IMR-90 (cell line): Measurements from ENCODE around the gene GRN. TPM values are rescaled to one million over a fixed set of nuclear protein-coding genes. Genes with fewer than 3 reads are reported as not detected.

Source experiments
- ATAC-seq: fragments of 200-7000 bp; cut with Tn5 transposase; 2 replicates; pipeline ENCODE4 v1.9.1; 2020; ENCODE audit warnings: low read depth, mild to moderate bottlenecking, moderate library complexity
- BruUV-seq: library from RNA; stranded (reverse); fragments of 400-500 nt; replicated peaks from 2 replicates; lab custom pipeline; 2021; lab: Mats Ljungman, UMichigan
- CTCF ChIA-PET: fragments of 300-600 bp; formaldehyde crosslinking; extraction: SDS; loops from one replicate; lab custom pipeline; 2021; ENCODE audit warnings: antibody characterized with exemption; lab: Yijun Ruan, JAX
- POLR2A ChIA-PET: fragments of 300-600 bp; sonication (Branson Sonifier 250); formaldehyde crosslinking; loops from one replicate; lab custom pipeline; 2022; ENCODE audit warnings: antibody characterized with exemption; ENCODE audit not compliant: unreplicated experiment; lab: Charles Lee
- DNase-seq: peaks from one replicate; pipeline ENCODE4 v3.0.0; 2013
- H2AFZ ChIP-seq: replicated peaks from 2 replicates; pipeline ENCODE3; 2013; ENCODE audit warnings: low read length, mild to moderate bottlenecking; ENCODE audit not compliant: poor library complexity
- H2AK5ac ChIP-seq: 2 replicates; pipeline ENCODE4 v1.6.1; 2013; ENCODE audit warnings: low read depth, low read length, inconsistent platforms
- H2AK9ac ChIP-seq: replicated peaks from 2 replicates; pipeline ENCODE3; 2013; ENCODE audit warnings: mild to moderate bottlenecking, low read depth, low read length, moderate library complexity; ENCODE audit not compliant: poor library complexity
- H2BK120ac ChIP-seq: 2 replicates; pipeline ENCODE4 v1.6.1; 2013; ENCODE audit warnings: low read depth, low read length, inconsistent platforms
- H2BK15ac ChIP-seq: 3 replicates; pipeline ENCODE4 v1.6.1; 2013; ENCODE audit warnings: low read depth, low read length, inconsistent platforms
- H2BK20ac ChIP-seq: 2 replicates; pipeline ENCODE4 v1.6.1; 2013; ENCODE audit warnings: low read depth, mild to moderate bottlenecking, inconsistent platforms, low read length, moderate library complexity
- H2BK5ac ChIP-seq: 2 replicates; pipeline ENCODE4 v1.6.1; 2013; ENCODE audit warnings: mild to moderate bottlenecking, low read depth, low read length, inconsistent platforms; ENCODE audit not compliant: poor library complexity, severe bottlenecking
- H3K14ac ChIP-seq: replicated peaks from 2 replicates; pipeline ENCODE4 v1.6.1; 2013; ENCODE audit warnings: low read depth, low read length, inconsistent platforms
- H3K18ac ChIP-seq: 2 replicates; pipeline ENCODE4 v1.6.1; 2013; ENCODE audit warnings: low read depth, low read length, control low read depth
- H3K23ac ChIP-seq: 2 replicates; pipeline ENCODE4 v1.6.1; 2013; ENCODE audit warnings: low read depth, low read length, inconsistent platforms
- H3K27ac ChIP-seq: 2 replicates; pipeline ENCODE4 v1.5.1; 2013; ENCODE audit warnings: mild to moderate bottlenecking, control low read depth, low read length; ENCODE audit not compliant: insufficient read depth
- H3K27me3 ChIP-seq: 2 replicates; pipeline ENCODE4 v1.6.1; 2013; ENCODE audit warnings: low read length; ENCODE audit not compliant: control insufficient read depth, insufficient read depth
- H3K36me3 ChIP-seq: 2 replicates; pipeline ENCODE4 v1.6.1; 2013; ENCODE audit warnings: low read length, mixed read lengths; ENCODE audit not compliant: control insufficient read depth, insufficient read depth
- H3K4ac ChIP-seq: 2 replicates; pipeline ENCODE4 v1.6.1; 2013; ENCODE audit warnings: low read depth, low read length, inconsistent platforms
- H3K4me1 ChIP-seq: 2 replicates; pipeline ENCODE4 v1.6.1; 2013; ENCODE audit warnings: low read length, mixed read lengths; ENCODE audit not compliant: control insufficient read depth, insufficient read depth
- H3K4me2 ChIP-seq: 2 replicates; pipeline ENCODE4 v1.6.1; 2013; ENCODE audit warnings: low read depth, mild to moderate bottlenecking, control low read depth, low read length, moderate library complexity
- H3K4me3 ChIP-seq: 2 replicates; pipeline ENCODE4 v1.5.1; 2013; ENCODE audit warnings: low read depth, mild to moderate bottlenecking, control low read depth, low read length, moderate library complexity; ENCODE audit not compliant: insufficient read depth
- H3K56ac ChIP-seq: 2 replicates; pipeline ENCODE4 v1.6.1; 2013; ENCODE audit warnings: low read length, inconsistent platforms; ENCODE audit not compliant: insufficient read depth; ENCODE audit errors: extremely low read depth
- H3K79me1 ChIP-seq, 2 experiments: 2 replicates each; pipeline ENCODE4 v1.6.1; 2013; ENCODE audit warnings: low read length in 2 of 2, inconsistent platforms in 1 of 2, low read depth in 1 of 2
- H3K9ac ChIP-seq: 2 replicates; pipeline ENCODE4 v1.6.1; 2013; ENCODE audit warnings: low read depth, low read length, control low read depth
- H3K9me1 ChIP-seq: 2 replicates; pipeline ENCODE4 v1.6.1; 2013; ENCODE audit warnings: low read length, inconsistent platforms; ENCODE audit not compliant: insufficient read depth
- H3K9me3 ChIP-seq: 2 replicates; pipeline ENCODE4 v1.6.1; 2013; ENCODE audit warnings: low read length; ENCODE audit not compliant: control insufficient read depth, insufficient read depth
- H4K20me1 ChIP-seq: 2 replicates; pipeline ENCODE4 v1.6.1; 2013; ENCODE audit warnings: low read length, inconsistent platforms; ENCODE audit not compliant: insufficient read depth
- H4K5ac ChIP-seq: 2 replicates; pipeline ENCODE4 v1.6.1; 2013; ENCODE audit warnings: mild to moderate bottlenecking, low read depth, low read length, control low read depth
- H4K8ac ChIP-seq, 2 experiments: 2 replicates each; pipeline ENCODE4 v1.6.1; 2013; ENCODE audit warnings: low read depth in 2 of 2, low read length in 2 of 2, control low read depth in 1 of 2, inconsistent platforms in 1 of 2
- H4K91ac ChIP-seq: 2 replicates; pipeline ENCODE4 v1.6.1; 2013; ENCODE audit warnings: low read depth, low read length, inconsistent platforms; ENCODE audit not compliant: insufficient read depth
- BHLHE40 ChIP-seq: fragments of 150-350 bp; IDR thresholded peaks from 2 replicates; pipeline ENCODE4 v1.6.1; 2016; ENCODE audit warnings: mild to moderate bottlenecking, low read depth, low read length
- CEBPB ChIP-seq: IDR thresholded peaks from 2 replicates; pipeline ENCODE4 v1.6.1; 2012; ENCODE audit warnings: low read depth, low read length, improper control_type of control experiment
- CHD1 ChIP-seq: IDR thresholded peaks from 2 replicates; pipeline ENCODE4 v1.6.1; 2012; ENCODE audit warnings: low read depth, low read length, improper control_type of control experiment
- ELK1 ChIP-seq: fragments of 150-350 bp; IDR thresholded peaks from 2 replicates; pipeline ENCODE4 v1.6.1; 2016; ENCODE audit warnings: low read depth, mild to moderate bottlenecking, low read length, moderate library complexity, borderline replicate concordance
- FOS ChIP-seq: fragments of 150-350 bp; IDR thresholded peaks from 2 replicates; pipeline ENCODE4 v1.6.1; 2016; ENCODE audit warnings: low read depth, low read length
- MAFK ChIP-seq: IDR thresholded peaks from 2 replicates; pipeline ENCODE4 v1.6.1; 2012; ENCODE audit warnings: low read depth, low read length, improper control_type of control experiment
- MAZ ChIP-seq: IDR thresholded peaks from 2 replicates; pipeline ENCODE4 v1.6.1; 2012; ENCODE audit warnings: low read depth, mild to moderate bottlenecking, low read length, improper control_type of control experiment, moderate library complexity, borderline replicate concordance
- MXI1 ChIP-seq: IDR thresholded peaks from 2 replicates; pipeline ENCODE4 v1.6.1; 2012; ENCODE audit warnings: low read depth, mild to moderate bottlenecking, low read length, moderate library complexity, borderline replicate concordance
- NFE2L2 ChIP-seq: fragments of 150-350 bp; IDR thresholded peaks from 2 replicates; pipeline ENCODE4 v1.6.1; 2016; ENCODE audit warnings: low read depth, mild to moderate bottlenecking, low read length
- POLR2A ChIP-seq: IDR thresholded peaks from 2 replicates; pipeline ENCODE4 v1.6.1; 2012; ENCODE audit warnings: mild to moderate bottlenecking, low read depth, low read length
- RAD21 ChIP-seq: IDR thresholded peaks from 2 replicates; pipeline ENCODE4 v1.6.1; 2012; ENCODE audit warnings: low read length, improper control_type of control experiment
- RCOR1 ChIP-seq: IDR thresholded peaks from 2 replicates; pipeline ENCODE4 v1.6.1; 2012; ENCODE audit warnings: mild to moderate bottlenecking, low read length, improper control_type of control experiment; ENCODE audit not compliant: insufficient replicate concordance
- RFX5 ChIP-seq: IDR thresholded peaks from 2 replicates; pipeline ENCODE4 v1.8.0; 2012; ENCODE audit warnings: low read depth, mild to moderate bottlenecking, low read length, moderate library complexity
- SMC3 ChIP-seq: fragments of 150-350 bp; IDR thresholded peaks from 2 replicates; pipeline ENCODE4 v1.6.1; 2016; ENCODE audit warnings: low read depth, mild to moderate bottlenecking, antibody characterized with exemption, low read length, moderate library complexity
- WGBS, 2 experiments: methylation state at CpG; one replicate each; pipeline versions ENCODE4 v1.1.5 to v1.1.7; 2013; ENCODE audit warnings: missing lambda C conversion rate in 2 of 2; ENCODE audit not compliant: insufficient read length in 1 of 2; ENCODE audit errors: extremely low coverage in 2 of 2; 5-methylcytosine and 5-hydroxymethylcytosine counted together
- dilution Hi-C: fragments of 300-500 bp; cut with HindIII; formaldehyde crosslinking; loops from one replicate; pipeline ENCODE4 v1.14.3; 2018; ENCODE audit warnings: low sequenced_read_pairs; ENCODE audit not compliant: unreplicated experiment
- in situ Hi-C: fragments of 300-500 bp; cut with MboI; formaldehyde crosslinking; loops from 3 replicates; pipeline ENCODE4 v1.14.3; 2019; ENCODE audit warnings: low sequenced_read_pairs, inconsistent platforms, mixed read lengths
- intact Hi-C: fragments of 100-400 bp; cut with micrococcal nuclease; formaldehyde crosslinking; loops from 2 replicates; pipeline ENCODE4 v1.10.0; 2022
- polyA plus RNA-seq, 3 experiments: library from polyadenylated mRNA; depleted of rRNA; stranded (reverse); fragments of >200 nt; gene quantifications; 2 replicates each; pipeline ENCODE4 v1.2.3, GENCODE V29; 2012; ENCODE audit warnings: low replicate concordance in 1 of 3
- total RNA-seq: library from RNA; depleted of rRNA; stranded (reverse); fragments of >200 nt; gene quantifications from 2 replicates; pipeline ENCODE4 v1.2.3, GENCODE V29; 2012
- TF ChIP-seq, protein P1 (sequence below): fragments of 150-350 bp; IDR thresholded peaks from 2 replicates; pipeline ENCODE4 v1.6.1; 2017; ENCODE audit warnings: mild to moderate bottlenecking, antibody characterized with exemption, low read length, low read depth
- TF ChIP-seq, protein P2 (sequence below): conservative IDR thresholded peaks from 2 replicates; pipeline ENCODE4 v1.5.1; 2012; ENCODE audit warnings: mild to moderate bottlenecking, low read depth, low read length, improper control_type of control experiment

Gene GRN
- total and polyA plus RNA-seq, 2 of the 4 experiments (the other 2 are of a cell fraction): 38.9 to 494 TPM

- no peak overlapping the region for H2AK9ac ChIP-seq
- POLR2A ChIA-PET: no interaction called here
- no peak overlapping the region for H4K5ac ChIP-seq
- TF ChIP-seq NFE2L2: no peak
- no peak for TF ChIP-seq BHLHE40
- TF ChIP-seq POLR2A: no peak
- TF ChIP-seq, protein P1, sequence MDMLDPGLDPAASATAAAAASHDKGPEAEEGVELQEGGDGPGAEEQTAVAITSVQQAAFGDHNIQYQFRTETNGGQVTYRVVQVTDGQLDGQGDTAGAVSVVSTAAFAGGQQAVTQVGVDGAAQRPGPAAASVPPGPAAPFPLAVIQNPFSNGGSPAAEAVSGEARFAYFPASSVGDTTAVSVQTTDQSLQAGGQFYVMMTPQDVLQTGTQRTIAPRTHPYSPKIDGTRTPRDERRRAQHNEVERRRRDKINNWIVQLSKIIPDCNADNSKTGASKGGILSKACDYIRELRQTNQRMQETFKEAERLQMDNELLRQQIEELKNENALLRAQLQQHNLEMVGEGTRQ: no peak
- TF ChIP-seq RAD21: peak; percentile 65
- no peak for TF ChIP-seq RCOR1
- TF ChIP-seq ELK1: no peak
- peak; percentile 77 for TF ChIP-seq SMC3
- TF ChIP-seq MXI1: no peak
- no peak for TF ChIP-seq MAFK
- no peak for TF ChIP-seq RFX5
- TF ChIP-seq MAZ: no peak
- no peak for TF ChIP-seq CEBPB
- no peak for TF ChIP-seq CHD1
- TF ChIP-seq, protein P2, sequence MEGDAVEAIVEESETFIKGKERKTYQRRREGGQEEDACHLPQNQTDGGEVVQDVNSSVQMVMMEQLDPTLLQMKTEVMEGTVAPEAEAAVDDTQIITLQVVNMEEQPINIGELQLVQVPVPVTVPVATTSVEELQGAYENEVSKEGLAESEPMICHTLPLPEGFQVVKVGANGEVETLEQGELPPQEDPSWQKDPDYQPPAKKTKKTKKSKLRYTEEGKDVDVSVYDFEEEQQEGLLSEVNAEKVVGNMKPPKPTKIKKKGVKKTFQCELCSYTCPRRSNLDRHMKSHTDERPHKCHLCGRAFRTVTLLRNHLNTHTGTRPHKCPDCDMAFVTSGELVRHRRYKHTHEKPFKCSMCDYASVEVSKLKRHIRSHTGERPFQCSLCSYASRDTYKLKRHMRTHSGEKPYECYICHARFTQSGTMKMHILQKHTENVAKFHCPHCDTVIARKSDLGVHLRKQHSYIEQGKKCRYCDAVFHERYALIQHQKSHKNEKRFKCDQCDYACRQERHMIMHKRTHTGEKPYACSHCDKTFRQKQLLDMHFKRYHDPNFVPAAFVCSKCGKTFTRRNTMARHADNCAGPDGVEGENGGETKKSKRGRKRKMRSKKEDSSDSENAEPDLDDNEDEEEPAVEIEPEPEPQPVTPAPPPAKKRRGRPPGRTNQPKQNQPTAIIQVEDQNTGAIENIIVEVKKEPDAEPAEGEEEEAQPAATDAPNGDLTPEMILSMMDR: peak; percentile 66
- TF ChIP-seq FOS: no peak
- no peak overlapping the region for H2BK120ac ChIP-seq
- H4K20me1 ChIP-seq: peaks cover 3% of the 10 kb centered on the region
- no peak overlapping the region for H3K27ac ChIP-seq
- H3K18ac ChIP-seq: no peak overlapping the region
- no peak overlapping the region for H2BK15ac ChIP-seq
- in situ Hi-C loops (loop anchor here (5.0 to 10.0 kb wide), 2 partner anchors 107 to 244 kb away; no protein-coding TSS in a partner anchor), intact Hi-C loops (loop anchor here (1.0 to 2.0 kb wide), 3 partner anchors 102 to 236 kb away; no protein-coding TSS in a partner anchor), dilution Hi-C loops (no loop called here)
- H3K4ac ChIP-seq: no peak overlapping the region
- DNase-seq (peak; percentile 41), ATAC-seq (peak; percentile 89)
- CTCF ChIA-PET: interaction anchor here (1.0 to 1.3 kb wide), 2 partner anchors 120 to 123 kb away, joined by 3 to 4 read pairs; no protein-coding TSS in a partner anchor
- peaks cover 55% of the 10 kb centered on the region for H3K36me3 ChIP-seq
- H4K8ac ChIP-seq: no peak overlapping the region
- H3K4me3 ChIP-seq: no peak overlapping the region
- H2AFZ ChIP-seq: no peak overlapping the region
- no peak overlapping the region for H2AK5ac ChIP-seq
- H3K4me2 ChIP-seq: no peak overlapping the region
- no peak overlapping the region for H3K9ac ChIP-seq
- H3K79me1 ChIP-seq: peaks cover 3 to 28% of the 10 kb centered on the region in 2 experiments; a peak in 3 of 4 replicates
- no peak overlapping the region for H3K14ac ChIP-seq
- H3K9me1 ChIP-seq: peaks cover 8% of the 10 kb centered on the region
- no peak overlapping the region for H4K91ac ChIP-seq
- H3K56ac ChIP-seq: no peak overlapping the region
- no peak overlapping the region for H2BK20ac ChIP-seq
- H3K9me3 ChIP-seq: no peaks in the 10 kb centered on the region
- no peak overlapping the region for H3K23ac ChIP-seq
- H3K27me3 ChIP-seq: no peaks in the 10 kb centered on the region
- H3K4me1 ChIP-seq: no peaks in the 10 kb centered on the region
- no CpG with 5 or more reads among the region's 3 CpGs for WGBS, 2 experiments
- no TSS peak for BruUV-seq
- no peak overlapping the region for H2BK5ac ChIP-seq
Measured at GRCh38 chr17:44400226-44400847, 55.2 kb downstream of the GRN start.
